GM12872 (cell line): ENCODE measurements around the gene HYAL1.

ENCODE experiments used
- TF ChIP-seq, protein P1 (sequence below): IDR thresholded peaks from 3 replicates; pipeline ENCODE4 v1.5.1; 2011; ENCODE audit warnings: low read depth, mild to moderate bottlenecking, low read length, moderate library complexity; ENCODE audit not compliant: insufficient read depth

Gene HYAL1

DNA sequence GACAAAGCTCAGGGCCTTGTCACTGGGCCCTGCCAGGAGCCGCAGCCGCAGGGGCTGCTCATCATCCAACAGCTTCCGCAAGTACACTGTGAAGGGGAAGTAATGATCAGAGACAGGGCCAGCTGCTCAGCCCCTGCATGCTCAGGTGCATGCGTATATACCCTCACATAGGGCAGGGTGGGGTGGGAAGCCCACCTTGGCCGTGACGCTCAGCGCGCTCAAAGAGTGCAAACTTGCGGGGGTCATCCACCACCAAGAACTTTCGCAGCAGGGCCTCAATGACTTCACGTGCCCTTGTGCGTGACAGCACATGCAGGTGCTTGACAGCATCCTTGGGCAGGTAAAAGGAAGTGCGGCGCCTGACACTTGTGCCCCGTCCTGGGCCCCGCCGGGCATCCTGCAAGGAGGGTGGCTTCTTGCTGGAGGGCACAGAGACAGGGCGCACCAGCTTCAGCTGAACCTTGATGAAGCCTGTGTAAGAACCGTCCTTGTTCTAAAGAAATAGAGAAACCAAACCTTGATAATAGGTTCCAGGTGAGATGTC lies 28.1 kb upstream of the HYAL1 start:
- TF ChIP-seq, protein P1, sequence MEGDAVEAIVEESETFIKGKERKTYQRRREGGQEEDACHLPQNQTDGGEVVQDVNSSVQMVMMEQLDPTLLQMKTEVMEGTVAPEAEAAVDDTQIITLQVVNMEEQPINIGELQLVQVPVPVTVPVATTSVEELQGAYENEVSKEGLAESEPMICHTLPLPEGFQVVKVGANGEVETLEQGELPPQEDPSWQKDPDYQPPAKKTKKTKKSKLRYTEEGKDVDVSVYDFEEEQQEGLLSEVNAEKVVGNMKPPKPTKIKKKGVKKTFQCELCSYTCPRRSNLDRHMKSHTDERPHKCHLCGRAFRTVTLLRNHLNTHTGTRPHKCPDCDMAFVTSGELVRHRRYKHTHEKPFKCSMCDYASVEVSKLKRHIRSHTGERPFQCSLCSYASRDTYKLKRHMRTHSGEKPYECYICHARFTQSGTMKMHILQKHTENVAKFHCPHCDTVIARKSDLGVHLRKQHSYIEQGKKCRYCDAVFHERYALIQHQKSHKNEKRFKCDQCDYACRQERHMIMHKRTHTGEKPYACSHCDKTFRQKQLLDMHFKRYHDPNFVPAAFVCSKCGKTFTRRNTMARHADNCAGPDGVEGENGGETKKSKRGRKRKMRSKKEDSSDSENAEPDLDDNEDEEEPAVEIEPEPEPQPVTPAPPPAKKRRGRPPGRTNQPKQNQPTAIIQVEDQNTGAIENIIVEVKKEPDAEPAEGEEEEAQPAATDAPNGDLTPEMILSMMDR: no peak

DNA sequence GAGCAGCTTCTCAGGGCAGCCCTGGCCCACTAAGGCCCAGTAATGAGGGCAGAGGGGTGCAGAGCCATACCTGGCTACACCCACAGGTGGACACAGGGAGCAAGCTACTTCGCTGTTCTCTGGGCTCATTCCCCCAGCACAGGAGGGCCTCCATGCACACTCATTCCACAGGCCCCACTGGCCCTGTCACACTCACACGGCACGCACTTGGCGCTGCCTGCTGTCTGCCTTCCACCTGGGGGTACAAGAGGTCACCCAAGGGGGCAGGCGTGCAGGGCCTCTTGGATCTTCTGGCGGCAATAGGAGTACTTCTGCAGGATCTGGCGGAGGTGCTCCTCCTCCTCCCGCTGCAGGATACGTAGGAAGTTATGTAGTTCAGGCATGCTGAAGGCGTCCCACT lies 27.0 kb upstream of the HYAL1 start:
- TF ChIP-seq, protein P1: no peak

DNA sequence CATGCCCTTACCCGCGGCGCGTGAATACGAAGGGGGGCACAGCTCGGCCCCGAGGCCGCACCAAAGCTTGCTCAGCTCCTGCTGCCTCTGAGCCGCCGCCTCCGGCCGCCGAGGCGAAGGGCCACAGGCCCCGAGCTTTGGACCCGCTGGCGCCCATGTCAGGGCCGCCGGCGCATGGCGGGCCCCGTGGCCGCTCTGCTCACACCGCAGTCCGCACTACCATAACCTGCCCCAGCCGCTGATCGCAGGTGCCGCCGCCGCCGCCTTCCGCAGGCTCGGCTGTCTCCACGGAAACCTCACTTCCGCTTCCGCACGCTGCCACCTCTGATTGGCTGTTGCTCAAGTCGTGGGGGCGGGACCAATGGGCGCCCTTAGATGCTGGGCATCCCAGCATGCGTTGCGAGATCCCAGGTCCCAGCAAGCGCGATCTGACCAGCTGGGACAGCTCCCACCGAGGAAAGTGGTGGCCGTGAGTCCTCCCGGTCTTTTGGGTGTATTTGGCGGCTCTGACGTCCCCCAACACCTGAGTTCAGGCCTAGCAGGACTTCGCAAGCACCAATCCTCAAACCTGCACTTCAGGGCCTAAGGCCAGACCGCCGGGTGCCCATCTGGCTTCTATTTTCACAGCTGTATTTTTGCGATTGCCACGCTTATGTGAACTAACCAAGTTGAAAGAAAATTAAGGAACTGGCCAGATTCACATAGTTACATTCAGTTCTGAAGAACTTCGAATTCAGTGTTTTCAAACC lies 24.7 kb upstream of the HYAL1 start, which contains the start of gene TUSC2:
TSS of gene TUSC2 (minus strand) at position 281 of the 749 bp plus-strand sequence. CDS start at position 157, 124 bp downstream.
- TF ChIP-seq, protein P1: no peak

DNA sequence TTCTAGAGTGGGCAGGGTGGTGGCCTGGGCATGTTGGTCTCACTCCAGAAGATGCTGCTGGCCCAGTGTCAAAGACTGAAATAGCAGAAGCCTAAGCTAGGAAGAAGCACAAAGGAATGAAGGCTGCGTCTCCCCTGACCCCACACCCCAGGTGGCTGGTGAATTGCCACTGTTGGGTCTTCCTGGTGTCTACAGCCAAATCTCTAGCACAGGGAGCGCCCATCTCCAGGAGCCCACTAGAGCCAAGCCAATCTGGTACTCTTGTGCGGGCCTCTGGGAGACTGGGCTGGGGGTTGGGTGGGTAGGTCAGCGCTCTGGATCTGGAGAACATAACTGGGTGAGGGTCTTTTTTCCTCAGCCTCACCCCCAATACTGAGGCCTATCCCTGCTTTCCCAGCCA lies 23.8 kb upstream of the HYAL1 start:
- TF ChIP-seq, protein P1: no peak

DNA sequence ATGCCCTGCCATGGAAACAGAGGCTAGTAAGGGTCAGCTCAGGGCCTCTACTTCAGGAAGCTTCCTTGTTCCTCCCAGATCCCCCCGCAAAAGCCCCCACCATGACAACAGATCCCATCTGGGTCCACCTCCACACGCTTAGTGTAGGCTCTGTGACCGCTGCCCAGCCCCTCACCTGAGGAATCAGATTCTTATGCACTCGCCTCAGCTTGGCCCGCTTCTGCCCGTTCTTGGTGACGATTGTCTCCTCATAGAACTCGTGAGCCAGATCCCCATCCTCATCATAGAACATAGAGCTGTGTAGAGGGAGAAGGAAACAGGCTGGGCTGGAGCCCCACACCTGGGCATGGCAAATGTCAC lies 22.8 kb upstream of the HYAL1 start:
- TF ChIP-seq, protein P1: no peak

DNA sequence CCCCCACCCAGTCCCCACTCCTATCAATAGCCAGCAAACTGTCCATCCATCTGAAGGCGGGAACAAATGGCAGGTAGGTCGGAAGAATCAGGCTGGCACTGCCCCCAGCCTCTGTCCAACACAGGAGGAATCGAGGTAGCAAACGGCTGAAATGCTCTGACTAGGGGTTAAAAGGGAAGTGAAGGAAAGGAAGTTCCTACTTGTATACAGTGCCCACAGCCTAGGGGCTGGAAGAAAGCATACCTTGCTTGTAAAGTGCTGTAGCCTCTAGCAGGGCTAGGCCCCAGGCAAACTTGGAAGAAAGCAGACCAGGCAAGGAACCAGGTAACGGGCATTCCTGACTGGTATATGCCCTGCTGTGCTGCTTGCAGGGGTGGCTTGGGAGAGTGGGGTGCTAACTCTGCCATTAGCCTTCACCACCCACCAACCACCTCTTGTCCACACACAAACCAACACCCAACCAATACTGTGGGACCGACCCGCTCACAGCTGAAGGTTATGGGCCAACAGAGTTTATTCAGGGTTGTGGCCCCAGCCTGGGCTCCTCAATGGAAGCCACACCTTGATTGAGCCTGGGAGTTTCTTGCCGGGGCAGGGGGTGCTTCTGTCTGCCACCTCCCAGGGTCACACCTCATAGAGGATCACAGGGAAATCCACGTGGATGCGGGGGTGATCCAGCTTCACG lies 22.3 kb upstream of the HYAL1 start:
- TF ChIP-seq, protein P1: no peak

DNA sequence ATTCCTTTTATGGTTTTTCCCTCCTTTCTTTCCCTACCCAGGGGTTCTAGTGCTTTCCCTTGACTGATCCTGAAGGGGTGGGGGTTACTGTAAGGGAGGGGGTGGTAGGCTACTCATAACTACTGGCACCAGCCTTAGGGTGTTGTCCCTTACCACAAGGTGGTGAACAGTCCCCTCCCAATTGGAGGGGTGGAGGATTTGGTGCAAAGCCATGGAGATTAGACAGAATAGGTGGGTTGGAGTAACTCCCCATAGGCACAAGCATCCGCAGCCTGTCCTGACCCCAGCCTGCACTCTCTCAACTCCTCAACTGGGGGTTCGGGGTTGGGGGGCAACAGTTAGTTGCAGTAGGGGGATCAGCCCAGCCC lies 21.7 kb upstream of the HYAL1 start:
- TF ChIP-seq, protein P1: no peak
